HG02970 (cell line): ENCODE results near the gene NHLH1.

ENCODE experiments used
- ATAC-seq: cut with Tn5 transposase; IDR thresholded peaks from one replicate; pipeline ENCODE4 v1.9.1; 2021; ENCODE audit warnings: mild to moderate bottlenecking, moderate library complexity, moderate number of reproducible peaks; ENCODE audit not compliant: unreplicated experiment, low FRiP score

The NHLH1 gene

DNA sequence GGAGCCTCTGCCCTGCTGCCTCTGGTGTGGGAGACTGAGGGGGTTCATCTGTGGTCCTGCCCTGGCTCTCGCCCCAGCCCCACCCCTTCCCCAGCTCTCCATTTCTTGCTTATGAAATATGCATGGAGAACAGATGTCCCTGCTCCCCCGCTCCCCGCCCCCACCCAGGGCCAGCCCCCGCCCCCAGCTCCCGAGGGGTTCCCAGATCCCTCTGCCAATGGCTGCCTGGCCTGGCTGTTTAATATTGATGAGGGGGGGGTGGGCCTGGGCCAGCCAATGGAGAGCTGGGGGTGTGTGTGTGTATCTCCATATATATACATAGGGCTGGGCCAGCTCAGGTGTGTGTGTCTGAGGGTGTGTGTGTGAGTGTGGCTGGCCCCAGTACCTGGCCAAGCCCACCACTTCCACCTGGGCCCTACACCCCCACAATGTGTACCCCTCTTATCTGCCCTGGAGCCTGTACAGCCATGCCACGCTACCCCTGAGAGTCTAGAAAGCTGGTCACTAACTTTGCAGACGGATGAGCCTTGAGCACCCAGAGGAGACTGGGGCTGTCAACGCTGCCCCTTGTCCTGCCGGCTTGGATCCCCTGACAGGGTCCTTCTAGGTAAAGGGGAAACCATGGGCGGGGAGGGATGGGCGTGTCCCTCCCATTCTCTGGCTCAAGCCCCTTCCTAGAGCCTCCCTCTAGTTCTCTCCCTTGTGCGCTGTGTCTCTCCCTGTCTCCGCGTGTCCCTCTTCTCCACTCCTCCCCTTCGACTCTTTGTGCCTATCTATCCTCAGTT, at the start of gene NHLH1:
NHLH1 (plus strand) TSS at position 341 of the 785 bp plus-strand sequence. CDS start 3,661 bp downstream, outside the sequence.
- no peak for ATAC-seq

DNA sequence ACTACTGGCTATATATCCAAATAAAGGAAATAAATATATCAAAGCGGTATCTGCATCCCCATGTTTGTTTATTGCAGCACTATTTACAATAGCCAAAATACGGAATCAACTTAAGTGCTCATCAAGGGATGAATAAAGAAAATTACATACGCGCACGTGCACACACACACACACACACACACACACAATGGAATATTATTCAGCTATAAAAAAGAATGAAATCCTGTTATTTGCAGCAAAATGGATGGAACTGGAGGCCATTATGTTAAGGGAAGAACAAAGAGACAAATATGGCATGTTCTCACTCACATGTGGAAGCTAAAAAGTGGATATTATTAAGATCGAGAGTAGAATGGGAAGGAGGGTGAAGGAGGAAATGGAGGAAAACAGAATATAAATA, 44.0 kb upstream of the NHLH1 start:
- ATAC-seq = no peak

DNA sequence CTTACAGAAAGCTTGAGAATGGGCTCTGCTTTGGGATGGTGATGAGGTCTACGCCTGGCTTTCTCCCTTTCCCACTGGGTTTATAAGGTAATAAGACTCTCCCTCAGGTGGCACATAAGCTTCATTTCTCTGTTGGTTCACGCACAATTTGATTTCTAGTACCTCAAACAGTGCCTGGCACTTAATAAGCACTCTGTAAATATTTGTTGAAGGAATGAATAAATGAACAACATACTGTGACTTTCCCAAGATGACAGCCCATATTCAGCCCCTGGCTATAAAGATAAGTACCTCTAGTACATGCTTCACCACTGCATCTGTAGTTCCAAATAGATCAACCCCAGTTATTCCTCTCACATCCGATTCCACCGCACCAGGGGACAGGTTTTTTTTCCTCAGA, 41.6 kb upstream of the NHLH1 start:
- no peak for ATAC-seq

DNA sequence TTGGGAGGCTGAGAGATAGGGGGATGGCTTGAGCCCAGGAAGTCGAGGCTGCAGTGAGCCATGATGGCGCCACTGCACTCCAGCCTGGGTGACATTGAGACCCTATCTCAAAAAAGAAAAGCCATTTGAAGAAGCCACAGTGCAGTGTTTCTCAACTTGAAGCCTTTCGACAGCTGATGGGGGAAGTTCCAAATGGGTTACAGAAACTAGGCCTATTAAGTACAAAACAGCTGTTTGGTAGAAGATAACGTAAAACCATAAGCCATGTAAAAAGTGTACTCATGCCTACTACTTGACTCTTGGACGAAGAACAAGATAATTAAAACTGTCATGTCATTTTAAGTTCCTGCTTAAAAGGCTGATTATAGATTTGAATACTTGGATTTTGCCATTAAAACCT, 40.5 kb upstream of the NHLH1 start:
- no peak for ATAC-seq

DNA sequence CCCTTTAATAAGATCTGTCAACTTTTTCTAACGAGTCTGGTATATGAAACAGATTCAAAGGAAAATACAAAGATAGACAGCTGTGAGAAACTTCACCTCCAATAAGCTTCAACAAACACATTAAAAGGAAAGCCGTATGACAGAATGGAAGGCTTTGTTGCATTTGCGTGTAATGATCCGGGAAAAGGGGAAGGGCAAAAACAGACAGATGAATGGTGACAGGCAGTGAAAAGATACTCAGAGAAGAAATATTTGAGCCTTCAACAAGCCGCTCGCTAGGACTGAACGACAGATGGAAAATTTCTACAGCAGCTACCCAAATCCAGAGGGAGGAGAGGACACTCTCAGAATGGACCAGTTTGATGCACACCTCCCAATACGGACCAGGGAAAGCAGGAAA, 38.7 kb upstream of the NHLH1 start:
- ATAC-seq = no peak

DNA sequence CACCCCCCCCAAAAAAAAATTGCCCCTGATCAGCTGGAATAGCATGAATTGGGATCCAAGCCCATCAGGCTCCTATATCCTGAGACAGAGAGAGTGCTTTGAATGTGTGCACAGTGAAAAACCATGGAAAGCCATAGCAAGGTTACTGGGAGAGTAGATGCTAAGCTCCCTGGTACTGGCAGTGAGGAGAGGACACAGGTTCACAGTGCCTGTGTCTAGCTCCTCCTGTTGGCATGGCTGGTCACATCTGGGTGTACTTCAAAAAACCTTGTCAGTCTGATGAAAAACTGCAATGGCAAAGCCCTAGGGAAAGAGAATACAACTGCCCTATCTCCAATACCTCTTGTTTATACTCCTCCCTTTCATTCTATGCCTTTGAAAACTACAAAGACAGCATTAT, 36.8 kb upstream of the NHLH1 start:
- no peak for ATAC-seq

DNA sequence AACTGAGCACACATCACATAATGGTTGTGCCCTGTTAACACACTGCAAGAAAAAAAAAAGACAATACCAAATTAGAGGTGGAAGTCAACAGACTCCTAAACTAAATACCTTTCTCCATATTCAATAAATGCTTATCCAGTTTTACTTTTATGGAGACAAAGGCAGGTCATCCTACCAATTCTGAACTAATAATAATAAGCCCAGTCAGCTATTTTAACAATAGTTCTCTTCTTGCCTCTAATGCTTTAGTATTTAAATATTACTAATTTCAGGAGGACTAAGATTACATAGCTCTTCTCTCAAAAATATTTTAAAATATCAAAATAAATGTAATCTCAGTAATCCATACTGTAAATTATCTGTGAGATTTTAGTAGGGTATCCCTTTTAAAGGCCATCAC, 34.4 kb upstream of the NHLH1 start:
- ATAC-seq = no peak

DNA sequence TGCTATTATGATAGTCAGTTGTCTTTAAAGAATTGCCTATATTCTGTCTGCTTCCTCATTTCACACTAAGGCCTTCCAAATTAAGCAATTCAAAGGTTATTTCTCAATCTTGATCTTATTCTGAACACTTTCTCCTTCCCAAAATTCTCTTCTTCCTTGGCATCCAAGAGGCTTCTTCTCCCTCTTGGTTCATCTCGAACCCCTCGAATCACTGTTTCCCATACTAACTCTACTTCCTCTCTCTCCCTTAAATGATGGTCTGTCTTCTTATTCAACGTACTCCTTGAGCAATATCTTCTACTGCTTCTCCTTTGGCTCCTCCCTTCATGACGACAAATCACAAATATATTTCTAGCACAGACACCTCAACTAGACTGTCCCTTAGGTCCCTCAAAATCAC, 28.3 kb upstream of the NHLH1 start:
- no peak for ATAC-seq

DNA sequence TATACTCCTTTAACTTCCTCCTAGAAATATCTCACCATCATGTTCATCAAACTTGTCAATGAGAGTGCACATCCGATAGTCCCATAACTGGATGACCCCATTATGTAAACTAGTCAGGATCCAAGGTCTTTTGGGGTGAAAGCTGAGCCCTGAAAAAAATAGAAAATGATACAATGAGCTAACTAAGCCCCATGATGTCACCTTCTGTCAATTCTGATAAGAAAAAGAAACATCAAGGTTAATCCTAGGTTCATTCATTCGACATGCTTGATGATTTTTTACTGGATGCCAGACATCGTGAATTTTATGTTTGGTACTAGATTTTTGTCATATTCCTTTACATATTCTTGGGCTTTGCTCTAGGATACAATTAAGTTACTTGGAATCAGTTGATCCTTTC, 26.7 kb upstream of the NHLH1 start:
- no peak for ATAC-seq

DNA sequence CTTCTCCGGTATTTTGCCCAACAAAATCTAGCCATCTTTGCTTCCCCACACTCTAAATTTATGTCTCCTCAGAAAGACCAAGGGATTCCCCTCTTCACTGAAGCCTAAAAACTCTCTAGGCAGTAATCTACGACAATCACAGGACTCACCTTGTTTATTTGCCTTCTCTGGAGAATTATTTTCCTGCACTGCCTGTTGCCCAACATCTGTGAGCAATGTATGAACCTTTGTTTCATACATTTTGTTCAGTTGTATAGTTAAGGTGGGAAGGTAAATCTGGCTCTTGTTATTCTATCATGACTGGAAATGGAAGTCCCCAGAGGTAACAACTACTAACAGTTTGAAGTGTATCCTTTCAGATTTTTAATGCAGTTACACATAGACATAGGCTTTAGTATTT, 26.0 kb upstream of the NHLH1 start:
- no peak for ATAC-seq

DNA sequence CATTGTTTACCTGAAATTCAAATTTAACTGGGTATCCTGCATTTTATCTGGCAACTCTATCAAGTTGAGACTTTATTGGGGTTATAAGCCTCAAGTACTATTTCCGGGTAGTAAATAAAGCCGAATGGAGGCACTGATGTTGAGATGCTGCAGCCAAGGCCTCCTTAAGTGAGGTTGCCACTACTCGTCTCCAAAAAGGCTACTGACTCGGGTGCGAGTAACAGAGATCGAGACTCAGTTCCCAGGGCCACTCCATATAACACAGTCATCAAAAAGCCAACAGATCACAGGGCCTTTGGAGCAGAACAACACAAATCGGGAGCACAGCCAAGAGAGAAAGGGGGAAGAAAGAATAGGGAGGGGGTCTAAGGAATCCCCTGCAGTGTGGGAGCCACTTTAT, 24.3 kb upstream of the NHLH1 start:
- no peak for ATAC-seq

DNA sequence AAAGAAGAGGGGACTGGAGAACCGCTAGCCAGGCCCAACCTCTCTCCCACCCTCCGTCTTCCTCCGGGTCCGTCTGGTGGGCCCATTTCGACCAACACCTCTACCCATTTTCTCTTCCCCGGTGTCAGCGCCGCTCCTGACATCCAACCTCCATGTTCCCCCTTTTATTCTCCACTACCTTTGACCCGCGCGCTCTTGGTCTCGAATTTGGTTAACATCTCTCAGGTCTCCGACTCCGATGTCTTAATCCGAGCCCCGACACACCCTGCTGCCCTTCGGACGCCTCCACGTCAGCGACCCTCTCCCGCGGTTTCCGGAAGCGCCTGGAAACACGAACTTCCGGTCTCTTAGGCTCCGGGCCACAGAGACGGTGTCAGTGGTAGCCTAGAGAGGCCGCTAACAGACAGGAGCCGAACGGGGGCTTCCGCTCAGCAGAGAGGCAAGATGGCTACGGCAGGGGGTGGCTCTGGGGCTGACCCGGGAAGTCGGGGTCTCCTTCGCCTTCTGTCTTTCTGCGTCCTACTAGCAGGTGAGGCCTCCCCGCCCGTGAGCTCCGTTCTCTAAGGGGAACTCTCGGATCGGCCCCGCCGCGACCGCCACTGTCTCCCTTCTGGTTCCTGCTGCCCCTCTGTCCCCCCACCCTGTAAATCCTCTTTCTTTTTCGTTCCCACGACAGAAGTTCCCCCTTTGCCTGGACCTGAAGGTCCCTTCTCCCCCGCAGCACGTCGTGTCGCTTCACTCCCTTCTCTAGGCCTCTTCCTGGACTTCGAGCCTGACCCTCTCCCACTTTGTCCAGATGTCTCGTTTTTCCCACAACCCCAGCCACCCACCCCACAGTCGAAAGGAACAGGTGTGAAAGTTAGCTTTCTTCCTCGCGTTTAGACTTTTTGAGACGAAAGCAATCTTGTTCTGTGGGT, 23.7 kb upstream of the NHLH1 start, which contains the start of the genes COPA and NCSTN:
COPA (minus strand) TSS at position 298 of the 917 bp plus-strand sequence; CDS start at position 218, 80 bp downstream.
NCSTN (plus strand) TSS at position 431 of the 917 bp plus-strand sequence; CDS start at position 445, 14 bp downstream.
- ATAC-seq = peak; percentile 87

DNA sequence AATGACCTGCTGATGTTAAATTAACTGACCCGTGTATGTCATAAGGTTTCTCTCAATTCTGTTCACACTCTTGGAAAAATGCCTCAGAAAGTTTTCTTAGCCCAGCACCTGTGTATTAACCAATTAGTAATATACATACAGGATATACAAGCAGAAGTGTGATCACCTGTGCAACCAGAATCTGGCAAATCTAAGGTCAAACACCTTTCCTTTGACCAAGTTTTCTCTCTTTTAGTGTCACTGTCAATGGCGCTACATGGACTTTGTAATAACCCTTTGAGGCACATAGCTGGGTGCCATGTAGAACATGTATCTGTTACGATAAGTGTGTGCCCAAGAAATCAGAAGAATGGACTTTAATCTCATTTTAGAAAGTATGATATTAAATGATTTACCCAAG, 22.6 kb upstream of the NHLH1 start:
- no peak for ATAC-seq

DNA sequence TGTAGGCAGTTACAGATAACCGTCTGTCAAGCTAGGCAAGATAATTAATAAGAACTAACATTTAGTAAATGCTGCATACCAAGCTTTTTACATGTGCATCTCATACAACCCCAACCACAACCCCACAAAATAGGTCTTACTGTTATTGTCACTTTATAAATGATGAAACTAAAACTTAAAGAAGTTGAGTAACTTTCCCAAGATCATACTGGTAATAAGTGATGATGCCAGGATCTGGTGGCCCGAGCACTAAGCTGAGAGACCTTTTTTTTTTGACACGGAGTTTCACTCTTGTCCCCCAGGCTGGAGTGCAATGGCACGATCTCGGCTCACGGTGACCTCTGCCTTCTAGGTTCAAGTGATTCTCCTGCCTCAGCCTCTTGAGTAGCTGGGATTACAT, 21.9 kb upstream of the NHLH1 start:
- no peak for ATAC-seq

DNA sequence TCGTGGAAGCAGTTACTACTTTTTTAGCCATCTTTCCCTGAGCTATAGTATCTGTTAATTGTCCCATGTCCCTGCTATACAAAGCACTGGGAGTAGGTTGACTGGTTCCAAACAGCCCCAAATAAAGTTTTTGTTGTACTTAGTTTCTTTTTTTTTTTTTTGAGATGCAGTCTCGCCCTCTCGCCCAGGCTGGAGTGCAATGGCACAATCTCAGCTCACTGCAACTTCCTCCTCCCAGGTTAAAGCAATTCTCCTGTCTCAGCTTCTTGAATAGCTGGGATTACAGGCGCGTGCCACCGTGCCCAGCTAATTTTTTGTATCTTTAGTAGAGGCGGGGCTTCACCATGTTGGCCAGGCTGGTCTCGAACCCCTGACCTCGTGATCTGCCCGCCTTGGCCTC, 20.4 kb upstream of the NHLH1 start:
- ATAC-seq = no peak

DNA sequence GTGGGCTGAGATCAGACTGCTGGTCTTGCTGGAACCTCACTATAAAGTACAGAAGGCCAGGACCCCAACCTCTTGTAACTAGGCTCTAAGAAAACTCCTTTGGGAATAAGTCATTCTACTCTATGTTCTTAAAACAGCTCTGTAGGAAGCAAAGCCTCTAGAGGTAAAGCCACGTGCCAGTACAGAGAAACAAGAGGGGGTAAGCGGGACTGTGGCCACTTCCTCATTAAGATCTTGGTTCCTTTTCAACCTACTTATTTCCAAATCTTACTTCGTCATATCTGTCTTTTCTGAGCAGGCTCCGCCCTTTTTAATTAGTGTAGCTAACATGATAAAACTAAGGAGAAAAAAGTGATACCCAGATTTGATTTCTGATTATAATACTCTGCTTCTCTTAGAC, 19.9 kb upstream of the NHLH1 start:
- ATAC-seq = no peak

DNA sequence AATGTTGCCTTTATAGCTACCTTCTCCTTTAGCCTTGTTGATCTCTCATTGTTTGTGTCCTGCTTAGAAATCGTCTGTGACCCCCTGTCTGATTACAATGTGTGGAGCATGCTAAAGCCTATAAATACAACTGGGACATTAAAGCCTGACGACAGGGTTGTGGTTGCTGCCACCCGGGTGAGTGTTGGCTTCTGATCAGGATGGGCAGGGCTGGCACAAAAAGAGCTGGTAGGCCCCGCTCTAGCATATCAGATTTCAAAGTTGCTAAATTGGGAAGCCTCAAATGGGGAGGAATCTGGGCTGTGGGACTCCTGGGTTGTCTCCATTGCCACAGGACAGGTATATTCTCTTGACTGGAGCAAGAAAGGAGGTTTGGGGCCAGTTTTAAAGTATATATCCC, 15.2 kb upstream of the NHLH1 start:
- no peak for ATAC-seq

DNA sequence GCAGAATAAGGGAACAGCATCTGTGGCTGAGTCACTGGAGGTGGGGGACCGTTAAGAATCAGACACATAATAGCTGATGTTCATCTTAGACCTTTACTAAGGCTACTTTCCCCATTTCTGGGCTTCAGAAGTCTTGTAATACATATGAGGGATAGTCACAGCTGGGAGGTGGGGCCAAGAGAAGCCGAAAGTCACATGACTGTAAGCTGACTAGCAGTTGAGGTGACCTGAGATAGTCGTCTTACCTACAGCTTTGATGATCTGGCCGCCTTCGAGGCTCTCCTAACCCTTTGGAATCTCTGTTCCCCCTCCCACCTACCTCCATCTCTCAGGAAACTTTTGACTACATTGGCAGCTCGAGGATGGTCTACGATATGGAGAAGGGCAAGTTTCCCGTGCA, 14.3 kb upstream of the NHLH1 start:
- ATAC-seq = no peak

DNA sequence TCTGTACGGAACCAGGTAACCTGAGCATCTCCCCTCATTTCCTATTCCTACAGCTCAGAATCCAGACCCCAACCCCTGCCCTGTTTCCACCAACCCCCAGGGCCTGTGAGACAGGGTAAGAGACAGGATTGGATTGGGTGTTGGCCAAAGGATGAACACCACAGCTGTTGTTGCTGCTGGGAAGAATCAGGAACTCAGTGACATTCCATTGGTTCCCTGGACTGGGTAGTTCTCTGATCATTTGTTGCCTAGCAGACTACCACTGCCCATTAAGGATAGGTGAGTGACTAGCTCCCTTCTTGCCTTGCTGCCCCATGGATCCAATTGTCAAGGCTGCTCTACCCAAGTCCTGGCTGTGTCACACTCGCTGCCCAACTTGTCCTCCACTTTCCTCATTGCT, 13.6 kb upstream of the NHLH1 start:
- ATAC-seq = no peak

DNA sequence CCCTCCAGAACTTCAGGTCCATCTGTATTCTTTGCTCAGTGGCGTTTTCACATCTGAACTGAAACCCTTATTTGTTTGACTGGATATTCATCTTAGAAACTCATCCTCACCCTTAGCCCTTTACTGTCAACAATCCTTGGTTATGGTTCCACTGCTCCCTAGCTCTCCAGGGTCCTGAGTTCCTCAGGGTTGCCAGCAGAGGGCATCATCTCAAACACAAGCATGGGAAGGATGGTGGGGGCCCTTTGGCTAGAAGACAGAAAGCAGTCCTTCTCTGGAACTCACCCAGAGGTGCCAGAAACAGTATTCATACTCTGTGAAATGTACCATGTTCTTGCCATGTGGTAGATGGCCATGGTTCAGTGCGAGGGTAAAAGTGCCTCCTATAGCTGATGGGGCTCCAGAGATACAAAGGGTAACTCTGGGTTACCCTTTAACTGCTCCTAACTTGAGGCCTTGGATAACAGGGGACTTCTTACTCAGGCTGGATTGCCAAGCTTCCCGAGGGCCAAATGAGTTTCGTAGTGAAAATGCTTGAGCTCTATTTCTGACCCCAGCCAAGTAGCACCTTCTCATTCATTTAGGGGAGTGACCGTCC, 12.4 kb upstream of the NHLH1 start:
- ATAC-seq = no peak
